Immature natural killer cell (primary cell): ENCODE measurements around the gene NME9. TPM values are rescaled to one million over a fixed set of nuclear protein-coding genes. Genes with fewer than 3 reads are reported as not detected.

Experiments used
- DNase-seq, 3 donors: peaks; one replicate each; pipeline ENCODE4 v3.0.0; 2022; ENCODE audit warnings: mixed read lengths in 1 of 3
- H3K27ac Mint-ChIP-seq, 6 donors: one replicate each; pipeline ENCODE4 v1.8.0; 2020; ENCODE audit warnings: mixed read lengths in 6 of 6, mild to moderate bottlenecking in 5 of 6, inconsistent platforms in 4 of 6, moderate library complexity in 3 of 6
- H3K27me3 Mint-ChIP-seq, 3 donors: one replicate each; pipeline ENCODE4 v1.8.0; 2020 to 2021; ENCODE audit warnings: low read depth in 3 of 3, mild to moderate bottlenecking in 3 of 3, mixed read lengths in 3 of 3, moderate library complexity in 3 of 3, inconsistent platforms in 1 of 3
- H3K36me3 Mint-ChIP-seq, 3 donors: one replicate each; pipeline ENCODE4 v1.8.0; 2020; ENCODE audit warnings: mixed read lengths in 3 of 3, inconsistent platforms in 2 of 3, mild to moderate bottlenecking in 2 of 3
- H3K4me1 Mint-ChIP-seq, 2 donors: one replicate each; pipeline ENCODE4 v1.8.0; 2020; ENCODE audit warnings: inconsistent platforms in 2 of 2, mild to moderate bottlenecking in 2 of 2, mixed read lengths in 2 of 2, moderate library complexity in 1 of 2
- H3K4me3 Mint-ChIP-seq, 5 donors: one replicate each; pipeline ENCODE4 v1.8.0; 2020; ENCODE audit warnings: mild to moderate bottlenecking in 5 of 5, mixed read lengths in 5 of 5, inconsistent platforms in 3 of 5, moderate library complexity in 3 of 5
- H3K9me3 Mint-ChIP-seq, 6 donors: one replicate each; pipeline ENCODE4 v1.8.0; 2020; ENCODE audit warnings: mild to moderate bottlenecking in 6 of 6, mixed read lengths in 6 of 6, inconsistent platforms in 4 of 6, moderate library complexity in 3 of 6
- polyA plus RNA-seq, 3 donors: library from polyadenylated mRNA; unstranded; fragments of 300-500 nt; fragmentation: Illumina TruSeq; gene quantifications; one replicate each; pipeline ENCODE4 v1.2.3, GENCODE V29; 2021

NME9 gene
- polyA plus RNA-seq, 3 donors from 2014 or later, result 0.50 TPM; not detected in 2

GRCh38 chr3:138367911-138368310, 38.3 kb upstream of the NME9 start:
- no peaks in the 10 kb centered on the region for H3K4me1 Mint-ChIP-seq
- H3K4me3 Mint-ChIP-seq, result no peak overlapping the region
- no peak for DNase-seq
- no peaks in the 10 kb centered on the region for H3K9me3 Mint-ChIP-seq
- peaks cover 1 to 6% (median 6%) of the 10 kb centered on the region in 3 donors for H3K27me3 Mint-ChIP-seq
- H3K27ac Mint-ChIP-seq, result no peak overlapping the region
- no peaks in the 10 kb centered on the region for H3K36me3 Mint-ChIP-seq

- no peak overlapping the region for H3K27ac Mint-ChIP-seq
- H3K4me1 Mint-ChIP-seq, result no peaks in the 10 kb centered on the region
- peaks cover 1 to 11% (median 6%) of the 10 kb centered on the region in 3 donors for H3K27me3 Mint-ChIP-seq
- H3K36me3 Mint-ChIP-seq, result no peaks in the 10 kb centered on the region
- no peak for DNase-seq
- no peaks in the 10 kb centered on the region for H3K9me3 Mint-ChIP-seq
- H3K4me3 Mint-ChIP-seq, result no peak overlapping the region
Measured at GRCh38 chr3:138367326-138367850, 37.7 kb upstream of the NME9 start.

GRCh38 chr3:138366006-138366759, 36.5 kb upstream of the NME9 start:
- no peak overlapping the region for H3K27ac Mint-ChIP-seq
- peaks cover 1 to 13% (median 3%) of the 10 kb centered on the region in 3 donors for H3K27me3 Mint-ChIP-seq
- no peak overlapping the region for H3K4me3 Mint-ChIP-seq
- H3K4me1 Mint-ChIP-seq, result no peaks in the 10 kb centered on the region
- no peak for DNase-seq
- H3K36me3 Mint-ChIP-seq, result no peaks in the 10 kb centered on the region
- H3K9me3 Mint-ChIP-seq, result no peaks in the 10 kb centered on the region

- DNase-seq, result no peak
- Mint-ChIP-seq H3K27me3 (peaks cover 1 to 13% (median 3%) of the 10 kb centered on the region in 3 donors), H3K9me3 (no peaks in the 10 kb centered on the region), H3K4me1 (no peaks in the 10 kb centered on the region), H3K27ac (no peak overlapping the region), H3K36me3 (no peaks in the 10 kb centered on the region), H3K4me3 (no peak overlapping the region)
Measured at GRCh38 chr3:138365253-138365555, 35.6 kb upstream of the NME9 start.

GRCh38 chr3:138364356-138365252, 35.0 kb upstream of the NME9 start:
- DNase-seq, result no peak
- Mint-ChIP-seq H3K9me3 (no peaks in the 10 kb centered on the region), H3K4me3 (no peak overlapping the region), H3K36me3 (no peaks in the 10 kb centered on the region), H3K27me3 (peaks cover 1 to 13% (median 3%) of the 10 kb centered on the region in 3 donors), H3K27ac (no peak overlapping the region), H3K4me1 (no peaks in the 10 kb centered on the region)

GRCh38 chr3:138363322-138363721, 33.7 kb upstream of the NME9 start:
- H3K36me3 Mint-ChIP-seq, result no peaks in the 10 kb centered on the region
- no peak overlapping the region for H3K4me3 Mint-ChIP-seq
- DNase-seq, result no peak
- peaks cover 1 to 13% (median 3%) of the 10 kb centered on the region in 3 donors for H3K27me3 Mint-ChIP-seq
- H3K9me3 Mint-ChIP-seq, result no peaks in the 10 kb centered on the region
- no peak overlapping the region for H3K27ac Mint-ChIP-seq
- no peaks in the 10 kb centered on the region for H3K4me1 Mint-ChIP-seq

- no peak overlapping the region for H3K4me3 Mint-ChIP-seq
- H3K27ac Mint-ChIP-seq, result no peak overlapping the region
- H3K27me3 Mint-ChIP-seq, result peaks cover 1 to 10% (median 3%) of the 10 kb centered on the region in 3 donors
- H3K36me3 Mint-ChIP-seq, result no peaks in the 10 kb centered on the region
- no peak for DNase-seq
- no peaks in the 10 kb centered on the region for H3K4me1 Mint-ChIP-seq
- no peaks in the 10 kb centered on the region for H3K9me3 Mint-ChIP-seq
Measured at GRCh38 chr3:138362538-138362937, 32.9 kb upstream of the NME9 start.

GRCh38 chr3:138361561-138361971, 31.9 kb upstream of the NME9 start:
- no peaks in the 10 kb centered on the region for H3K4me1 Mint-ChIP-seq
- H3K36me3 Mint-ChIP-seq, result no peaks in the 10 kb centered on the region
- H3K27ac Mint-ChIP-seq, result no peak overlapping the region
- DNase-seq, result no peak
- no peak overlapping the region for H3K4me3 Mint-ChIP-seq
- no peaks in the 10 kb centered on the region for H3K9me3 Mint-ChIP-seq
- peaks cover 0 to 10% (median 1%) of the 10 kb centered on the region in 3 donors for H3K27me3 Mint-ChIP-seq

- H3K36me3 Mint-ChIP-seq, result no peaks in the 10 kb centered on the region
- no peaks in the 10 kb centered on the region for H3K9me3 Mint-ChIP-seq
- H3K4me1 Mint-ChIP-seq, result no peaks in the 10 kb centered on the region
- no peak overlapping the region for H3K27ac Mint-ChIP-seq
- no peak for DNase-seq
- H3K27me3 Mint-ChIP-seq, result peaks cover 0 to 10% (median 1%) of the 10 kb centered on the region in 3 donors
- H3K4me3 Mint-ChIP-seq, result no peak overlapping the region
Measured at GRCh38 chr3:138360869-138361525, 31.3 kb upstream of the NME9 start.

GRCh38 chr3:138359919-138360868, 30.5 kb upstream of the NME9 start:
- Mint-ChIP-seq H3K27me3 (peaks cover 0 to 10% (median 1%) of the 10 kb centered on the region in 3 donors), H3K9me3 (no peaks in the 10 kb centered on the region), H3K4me1 (no peaks in the 10 kb centered on the region), H3K27ac (no peak overlapping the region), H3K36me3 (no peaks in the 10 kb centered on the region), H3K4me3 (no peak overlapping the region)
- no peak for DNase-seq

- no peaks in the 10 kb centered on the region for H3K36me3 Mint-ChIP-seq
- no peak overlapping the region for H3K27ac Mint-ChIP-seq
- no peaks in the 10 kb centered on the region for H3K4me1 Mint-ChIP-seq
- no peak overlapping the region for H3K4me3 Mint-ChIP-seq
- no peak for DNase-seq
- H3K9me3 Mint-ChIP-seq, result no peaks in the 10 kb centered on the region
- peaks cover 0 to 10% (median 1%) of the 10 kb centered on the region in 3 donors for H3K27me3 Mint-ChIP-seq
Measured at GRCh38 chr3:138359148-138359918, 29.7 kb upstream of the NME9 start.

GRCh38 chr3:138356730-138357405, 27.2 kb upstream of the NME9 start:
- H3K4me3 Mint-ChIP-seq, result no peak overlapping the region
- H3K27me3 Mint-ChIP-seq, result no peaks in the 10 kb centered on the region
- H3K27ac Mint-ChIP-seq, result no peak overlapping the region
- no peak for DNase-seq
- no peaks in the 10 kb centered on the region for H3K4me1 Mint-ChIP-seq
- H3K36me3 Mint-ChIP-seq, result no peaks in the 10 kb centered on the region
- H3K9me3 Mint-ChIP-seq, result no peaks in the 10 kb centered on the region
